Neutrophil (primary cell): ENCODE measurements around the gene CIITA.
"Not testable (repeated sequence)": the region's sequence is repeated elsewhere in the genome, so short reads cannot be mapped to it uniquely, and the experiment has no call there.

ENCODE experiments used
- H3K27ac ChIP-seq: fragments of 200-600 bp; sonication (generic); 2 replicates; pipeline ENCODE4 v1.5.1; 2016; ENCODE audit warnings: mild to moderate bottlenecking, moderate library complexity
- H3K27me3 ChIP-seq: fragments of 200-600 bp; sonication (generic); 2 replicates; pipeline ENCODE4 v1.6.0; 2016; ENCODE audit warnings: mild to moderate bottlenecking
- H3K36me3 ChIP-seq: fragments of 200-600 bp; sonication (generic); 2 replicates; pipeline ENCODE4 v1.5.1; 2017
- H3K4me1 ChIP-seq, 2 experiments: fragments of 200-600 bp in 1 of 2; sonication (generic) in 1 of 2; 1 replicate in 1 of 2; 2 replicates in 1 of 2; pipeline versions ENCODE4 v1.5.1 to v1.6.1; 2013 to 2016; ENCODE audit warnings: low read depth in 1 of 2, low read length in 1 of 2, mild to moderate bottlenecking in 1 of 2, moderate library complexity in 1 of 2; ENCODE audit not compliant: control insufficient read depth in 1 of 2, insufficient read depth in 1 of 2
- H3K4me3 ChIP-seq, 2 experiments: fragments of 200-600 bp in 1 of 2; sonication (generic) in 1 of 2; 1 replicate in 1 of 2; 2 replicates in 1 of 2; pipeline ENCODE4 v1.5.1; 2013 to 2016; ENCODE audit warnings: low read depth in 1 of 2, low read length in 1 of 2, mild to moderate bottlenecking in 1 of 2, moderate library complexity in 1 of 2
- H3K9me3 ChIP-seq: fragments of 200-600 bp; sonication (generic); 2 replicates; pipeline ENCODE4 v1.5.1; 2016
- CTCF ChIP-seq: fragments of 200-600 bp; sonication (generic); IDR thresholded peaks from 2 replicates; pipeline ENCODE4 v1.5.1; 2016; ENCODE audit warnings: antibody characterized with exemption

CIITA gene

DNA sequence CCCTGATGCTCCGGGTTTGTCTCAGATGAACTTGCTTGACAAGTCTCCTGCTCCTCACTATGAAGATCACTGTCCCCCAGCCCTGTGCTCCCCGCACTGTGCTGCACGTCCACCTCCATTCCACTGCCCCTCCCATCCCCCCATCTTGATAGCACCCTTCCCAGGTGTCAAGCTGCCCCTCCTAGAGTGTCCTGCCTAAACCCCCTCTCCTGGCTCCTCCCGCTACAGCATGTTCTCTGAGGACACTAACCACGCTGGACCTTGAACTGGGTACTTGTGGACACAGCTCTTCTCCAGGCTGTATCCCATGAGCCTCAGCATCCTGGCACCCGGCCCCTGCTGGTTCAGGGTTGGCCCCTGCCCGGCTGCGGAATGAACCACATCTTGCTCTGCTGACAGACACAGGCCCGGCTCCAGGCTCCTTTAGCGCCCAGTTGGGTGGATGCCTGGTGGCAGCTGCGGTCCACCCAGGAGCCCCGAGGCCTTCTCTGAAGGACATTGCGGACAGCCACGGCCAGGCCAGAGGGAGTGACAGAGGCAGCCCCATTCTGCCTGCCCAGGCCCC is 46.7 kb downstream of the CIITA start:
- TF ChIP-seq CTCF = no peak
- peaks cover under 1 to 1% of the 10 kb centered on the region in 2 experiments for H3K4me1 ChIP-seq
- H3K27ac ChIP-seq = no peak overlapping the region
- H3K36me3 ChIP-seq = peaks cover 21% of the 10 kb centered on the region
- no peaks in the 10 kb centered on the region for H3K9me3 ChIP-seq
- no peaks in the 10 kb centered on the region for H3K27me3 ChIP-seq
- H3K4me3 ChIP-seq = no peak overlapping the region

GRCh38 chr16:10925285-10925684 is 48.3 kb downstream of the CIITA start:
- H3K27ac ChIP-seq, H3K27me3 ChIP-seq, H3K9me3 ChIP-seq, H3K4me1 ChIP-seq, H3K4me3 ChIP-seq: not testable (repeated sequence)
- peaks cover 26% of the 10 kb centered on the region for H3K36me3 ChIP-seq

DNA sequence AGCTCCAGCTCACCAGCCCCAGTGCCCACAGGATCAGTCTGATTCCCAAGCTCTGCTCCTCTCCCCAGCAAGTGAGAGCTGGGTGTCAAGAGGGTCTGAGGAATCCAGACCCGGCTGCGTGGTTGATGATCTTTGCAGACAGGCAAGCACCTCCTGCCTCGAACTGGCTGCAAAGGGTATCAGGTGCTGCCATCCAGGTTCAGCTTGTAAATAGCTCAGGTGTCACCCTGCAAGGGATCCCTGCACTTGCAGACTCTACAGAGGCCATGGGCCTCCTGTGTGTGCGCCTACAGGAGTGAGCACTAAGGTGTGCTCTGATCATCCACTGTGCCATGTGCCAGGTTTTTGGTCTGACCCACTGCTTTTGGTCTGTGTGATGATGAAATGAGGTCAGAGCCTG is 49.1 kb downstream of the CIITA start:
- Histone ChIP-seq H3K4me1 (peaks cover 11 to 17% of the 10 kb centered on the region in 2 experiments), H3K4me3 (no peak overlapping the region), H3K27ac (no peak overlapping the region), H3K9me3 (no peaks in the 10 kb centered on the region), H3K27me3 (no peaks in the 10 kb centered on the region), H3K36me3 (peaks cover 26% of the 10 kb centered on the region)
- no peak for TF ChIP-seq CTCF

- H3K27me3 ChIP-seq = no peaks in the 10 kb centered on the region
- H3K36me3 ChIP-seq = peaks cover 26% of the 10 kb centered on the region
- H3K27ac ChIP-seq = no peak overlapping the region
- H3K9me3 ChIP-seq = no peaks in the 10 kb centered on the region
- TF ChIP-seq CTCF = no peak
- H3K4me1 ChIP-seq = peaks cover 11 to 24% of the 10 kb centered on the region in 2 experiments
- no peak overlapping the region for H3K4me3 ChIP-seq
Observed at GRCh38 chr16:10926867-10927266, 49.9 kb downstream of the CIITA start.

- H3K36me3 ChIP-seq = peaks cover 26% of the 10 kb centered on the region
- no peak for TF ChIP-seq CTCF
- no peaks in the 10 kb centered on the region for H3K27me3 ChIP-seq
- peaks cover 12 to 26% of the 10 kb centered on the region in 2 experiments for H3K4me1 ChIP-seq
- no peak overlapping the region for H3K27ac ChIP-seq
- H3K9me3 ChIP-seq = no peaks in the 10 kb centered on the region
- no peak overlapping the region for H3K4me3 ChIP-seq
Observed at GRCh38 chr16:10927497-10928112, 50.6 kb downstream of the CIITA start.

DNA sequence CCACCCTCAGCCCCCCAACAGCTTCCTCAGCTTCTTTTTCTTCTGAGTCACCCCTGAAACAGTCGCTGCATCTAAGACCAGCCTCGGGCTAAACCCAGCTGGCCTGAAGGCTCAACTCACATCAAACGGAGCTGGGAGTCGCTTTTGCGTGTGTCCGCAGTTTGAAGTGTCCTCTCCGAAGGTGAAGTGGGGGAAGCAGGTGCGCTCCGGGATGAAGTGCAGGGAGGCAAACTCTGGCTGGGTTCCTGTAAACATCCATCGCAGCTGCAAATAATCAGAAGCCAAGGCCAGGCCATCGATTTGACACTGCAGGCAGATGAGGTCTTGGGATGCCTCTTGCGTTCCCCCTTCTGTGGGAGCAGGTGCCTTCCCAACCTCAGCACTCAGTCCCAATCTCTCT is 52.1 kb downstream of the CIITA start:
- H3K9me3 ChIP-seq, H3K27me3 ChIP-seq, H3K4me3 ChIP-seq, H3K27ac ChIP-seq: not testable (repeated sequence)
- H3K4me1 ChIP-seq = peaks cover 22 to 34% of the 10 kb centered on the region in 2 experiments
- H3K36me3 ChIP-seq = peaks cover 26% of the 10 kb centered on the region
